SIG-M5 treated with dmso at 0.1 percent for 504 hours (cell line): ENCODE data around the gene FBXW7.
"Not testable (repeated sequence)": the region's sequence is repeated elsewhere in the genome, so short reads cannot be mapped to it uniquely, and the experiment has no call there.

Experiments used
- DNase-seq: peaks from one replicate; lab custom pipeline; 2025; ENCODE audit not compliant: unreplicated experiment; lab: John Stamatoyannopoulos, UW

FBXW7 gene

GRCh38 chr4:152545088-152545487 is 9.2 kb upstream of the FBXW7 start:
- no peak for DNase-seq

GRCh38 chr4:152544533-152544932 is 8.6 kb upstream of the FBXW7 start:
- DNase-seq: not testable (repeated sequence)

GRCh38 chr4:152540941-152541340 is 5.0 kb upstream of the FBXW7 start:
- no peak for DNase-seq

GRCh38 chr4:152540293-152540674 is 4.4 kb upstream of the FBXW7 start:
- no peak for DNase-seq

GRCh38 chr4:152539556-152540292 is 3.8 kb upstream of the FBXW7 start:
- DNase-seq: no peak

- no peak for DNase-seq
Observed at GRCh38 chr4:152537881-152538280, 2.0 kb upstream of the FBXW7 start.

GRCh38 chr4:152536545-152537182 is 772 bp upstream of the FBXW7 start:
- DNase-seq: peak; percentile 68

- DNase-seq: no peak
Observed at GRCh38 chr4:152535360-152535902, 461 bp downstream of the FBXW7 start.

GRCh38 chr4:152534541-152535359 is 1.1 kb downstream of the FBXW7 start:
- peak; percentile 39 for DNase-seq

- no peak for DNase-seq
Observed at GRCh38 chr4:152531479-152531878, 4.4 kb downstream of the FBXW7 start.

- no peak for DNase-seq
Observed at GRCh38 chr4:152530600-152530999, 5.3 kb downstream of the FBXW7 start.

- no peak for DNase-seq
Observed at GRCh38 chr4:152529880-152530279, 6.0 kb downstream of the FBXW7 start.

- no peak for DNase-seq
Observed at GRCh38 chr4:152528060-152528459, 7.8 kb downstream of the FBXW7 start.

GRCh38 chr4:152525878-152526277 is 10.0 kb downstream of the FBXW7 start:
- no peak for DNase-seq

- no peak for DNase-seq
Observed at GRCh38 chr4:152524427-152524826, 11.5 kb downstream of the FBXW7 start.

GRCh38 chr4:152523731-152524130 is 12.2 kb downstream of the FBXW7 start:
- no peak for DNase-seq

GRCh38 chr4:152522754-152523153 is 13.1 kb downstream of the FBXW7 start:
- no peak for DNase-seq

GRCh38 chr4:152522245-152522644 is 13.6 kb downstream of the FBXW7 start:
- DNase-seq: no peak

- DNase-seq: no peak
Observed at GRCh38 chr4:152516156-152516555, 19.7 kb downstream of the FBXW7 start.

- DNase-seq: no peak
Observed at GRCh38 chr4:152515678-152516077, 20.2 kb downstream of the FBXW7 start.

- no peak for DNase-seq
Observed at GRCh38 chr4:152514356-152514755, 21.5 kb downstream of the FBXW7 start.

- no peak for DNase-seq
Observed at GRCh38 chr4:152513078-152513477, 22.8 kb downstream of the FBXW7 start.
